ENCODE results near the gene ELMO2.
A peak's percentile ranks its signal among the peaks of the same experiment; 100 is the strongest.

The ELMO2 gene

GRCh38 chr20:46317685-46318177 is 88.7 kb downstream of the ELMO2 start:
- DNase-seq = peak in 1 of 10 donors; percentile 65
- intact Hi-C loops (cut with DNase I) = no loop called here

- intact Hi-C loops (cut with DNase I) = no loop called here
- peak in 1 of 10 donors; percentile 57 for DNase-seq
These were observed 89.3 kb downstream of the ELMO2 start for GRCh38 chr20:46316984-46317684.
